ENCODE data around the gene UCN3.
"Not testable (repeated sequence)": the region's sequence is repeated elsewhere in the genome, so short reads cannot be mapped to it uniquely, and the experiment has no call there.

The UCN3 gene

GRCh38 chr10:5369362-5370158 is 4.8 kb downstream of the UCN3 start:
- DNase-seq, result no peak

- DNase-seq, result no peak
Observed at GRCh38 chr10:5370493-5371352, 6.0 kb downstream of the UCN3 start.

GRCh38 chr10:5373307-5373706 is 8.5 kb downstream of the UCN3 start:
- no peak for DNase-seq

- no peak for DNase-seq
Observed at GRCh38 chr10:5373891-5374611, 9.3 kb downstream of the UCN3 start.

- DNase-seq, result no peak
Observed at GRCh38 chr10:5376450-5376849, 11.7 kb downstream of the UCN3 start.

- DNase-seq, result not testable (repeated sequence)
Observed at GRCh38 chr10:5379202-5379601, 14.4 kb downstream of the UCN3 start.

GRCh38 chr10:5380395-5380794 is 15.6 kb downstream of the UCN3 start:
- not testable (repeated sequence) for DNase-seq

GRCh38 chr10:5381187-5381586 is 16.4 kb downstream of the UCN3 start:
- DNase-seq, result no peak

- no peak for DNase-seq
Observed at GRCh38 chr10:5385224-5385623, 20.5 kb downstream of the UCN3 start.

GRCh38 chr10:5387169-5387568 is 22.4 kb downstream of the UCN3 start:
- DNase-seq, result no peak

GRCh38 chr10:5390607-5391205 is 25.9 kb downstream of the UCN3 start:
- DNase-seq, result no peak

- DNase-seq, result no peak
Observed at GRCh38 chr10:5391790-5392189, 27.0 kb downstream of the UCN3 start.

GRCh38 chr10:5393529-5393928 is 28.8 kb downstream of the UCN3 start:
- no peak for DNase-seq

GRCh38 chr10:5395168-5395567 is 30.4 kb downstream of the UCN3 start:
- no peak for DNase-seq

GRCh38 chr10:5396556-5397300 is 32.0 kb downstream of the UCN3 start:
- DNase-seq, result no peak

GRCh38 chr10:5399332-5399731 is 34.6 kb downstream of the UCN3 start:
- DNase-seq, result no peak

GRCh38 chr10:5400468-5401240 is 35.9 kb downstream of the UCN3 start:
- no peak for DNase-seq

- no peak for DNase-seq
Observed at GRCh38 chr10:5402798-5403197, 38.0 kb downstream of the UCN3 start.

GRCh38 chr10:5404208-5405041 is 39.7 kb downstream of the UCN3 start, which contains the start of gene TUBAL3:
TUBAL3 (minus strand) TSS chr10:5404828; CDS start chr10:5404792, 36 bp downstream.
- no peak for DNase-seq

GRCh38 chr10:5406918-5407317 is 42.2 kb downstream of the UCN3 start:
- DNase-seq, result no peak
